ENCODE results near the gene LGALS7.

DNA sequence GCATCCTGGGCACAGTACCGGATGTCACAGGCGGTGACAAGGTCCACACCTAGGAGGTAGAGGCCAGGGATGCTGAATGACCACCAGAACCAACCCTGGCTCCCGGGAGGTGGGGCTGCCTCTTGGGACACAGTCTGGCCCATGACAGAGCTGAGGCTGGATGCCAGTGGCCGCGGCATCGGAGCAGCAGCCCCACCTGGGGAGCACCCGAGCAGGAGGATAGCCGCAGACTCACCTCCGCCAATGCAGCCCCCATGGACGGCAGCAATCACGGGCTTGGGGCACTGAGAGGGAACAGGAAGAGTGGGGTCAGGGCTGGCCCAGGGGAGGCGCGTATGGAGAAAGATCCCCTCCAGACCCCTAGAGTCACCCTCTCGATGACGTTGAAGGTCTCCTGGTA lies 43.8 kb upstream of the LGALS7 start:
- no peak for TF ChIP-seq CTCF (IDR thresholded peaks at IDR 0.05)
- no peak for TF ChIP-seq EZH2 (IDR thresholded peaks at IDR 0.05)

Measured in neural progenitor cell (in vitro differentiated cells).